Measurements from ENCODE around the gene CTNNA3.

DNA sequence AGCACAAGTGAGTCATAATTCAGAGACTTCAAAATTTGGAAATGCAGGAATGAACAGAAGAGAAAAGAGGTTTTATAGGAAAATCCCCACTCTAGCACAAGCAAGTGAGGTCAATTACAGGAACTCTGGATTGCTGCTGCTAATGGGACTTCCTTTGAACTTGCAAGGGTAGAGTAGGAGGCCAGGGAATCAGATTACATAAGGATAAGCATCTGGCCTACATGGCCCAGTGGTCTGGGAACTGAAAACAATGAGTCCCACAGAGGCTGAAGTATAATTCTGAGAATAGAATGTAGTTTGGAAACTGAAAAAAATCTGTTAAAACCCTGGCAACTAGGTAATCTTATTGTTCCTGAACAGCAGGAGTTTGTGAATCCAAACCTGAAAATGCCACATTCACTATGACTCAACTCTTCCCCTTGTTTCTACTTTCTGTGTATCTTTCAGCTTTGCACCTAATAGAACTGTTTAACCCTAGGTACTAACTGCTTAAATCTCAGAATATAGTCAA is 66.5 kb downstream of the CTNNA3 start:
- TF ChIP-seq CTCF (IDR thresholded peaks at IDR 0.05; ENCODE audit: extremely low read depth in 1 of 2, insufficient read depth in 1 of 2, low read depth in 1 of 2, low read length in 2 of 2), result no peak
- TF ChIP-seq POLR2A (IDR thresholded peaks at IDR 0.05; ENCODE audit: low read depth, low read length), result no peak
